GM19395 (cell line): ENCODE data around the gene MYO1A.
"Not testable (repeated sequence)": the region's sequence is repeated elsewhere in the genome, so short reads cannot be mapped to it uniquely, and the experiment has no call there.

Experiments used
- ATAC-seq: cut with Tn5 transposase; IDR thresholded peaks from one replicate; pipeline ENCODE4 v1.9.1; 2021; ENCODE audit warnings: mild to moderate bottlenecking, moderate library complexity; ENCODE audit not compliant: unreplicated experiment

The MYO1A gene

DNA sequence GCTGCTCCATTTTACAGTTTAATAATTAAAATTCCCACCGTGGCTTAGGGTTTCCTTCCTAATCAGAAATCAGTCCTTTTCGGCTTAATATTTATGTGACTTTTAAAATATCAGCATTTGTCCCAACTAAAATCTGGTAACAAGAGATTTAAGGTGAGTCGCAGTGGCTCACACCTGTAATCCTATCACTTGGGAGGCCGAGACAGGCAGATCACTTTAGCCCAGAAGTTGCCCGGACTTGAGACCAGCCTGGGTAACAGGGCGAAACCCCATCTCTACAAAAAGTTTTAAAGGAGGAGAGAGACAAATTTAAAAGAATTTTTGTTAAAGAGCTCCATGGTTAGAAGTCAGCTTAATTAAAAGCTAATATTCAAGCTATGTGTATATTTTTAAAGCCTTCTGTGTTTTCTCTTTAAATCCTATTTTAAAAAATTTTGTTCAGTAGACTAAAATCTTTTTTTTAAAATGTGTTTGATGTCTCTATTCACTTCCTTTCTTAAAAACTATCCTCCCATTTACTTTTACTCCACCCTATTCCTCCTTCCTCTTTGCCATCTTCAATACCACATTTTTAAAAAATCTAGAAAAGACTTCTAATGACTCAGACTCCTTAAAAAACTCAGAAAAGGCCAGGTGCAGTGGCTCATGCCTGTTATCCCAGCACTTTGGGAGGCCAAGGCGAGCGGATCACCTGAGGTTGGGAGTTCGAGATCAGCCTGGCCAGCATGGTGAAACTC, 29.8 kb downstream of the MYO1A start:
- no peak for ATAC-seq

DNA sequence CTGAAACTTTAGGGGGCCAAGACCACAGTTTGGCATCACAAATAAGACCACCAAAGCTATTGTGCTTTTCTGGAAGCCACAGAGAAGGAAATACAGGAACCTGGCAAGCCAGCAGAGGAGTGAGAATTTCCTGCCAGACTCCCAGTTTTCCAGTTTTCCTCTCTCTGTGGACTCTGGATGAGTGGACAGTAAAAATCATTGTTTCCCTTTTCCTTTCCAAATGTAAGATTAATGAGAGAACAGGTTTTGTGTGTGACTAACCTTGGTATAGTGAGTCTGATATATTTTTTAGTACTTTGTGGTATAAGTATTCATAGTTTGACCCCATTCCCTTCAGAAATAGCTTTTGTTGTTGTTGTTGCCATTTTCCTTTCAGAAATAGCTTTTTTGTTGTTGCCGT, 31.0 kb downstream of the MYO1A start:
- ATAC-seq = no peak

DNA sequence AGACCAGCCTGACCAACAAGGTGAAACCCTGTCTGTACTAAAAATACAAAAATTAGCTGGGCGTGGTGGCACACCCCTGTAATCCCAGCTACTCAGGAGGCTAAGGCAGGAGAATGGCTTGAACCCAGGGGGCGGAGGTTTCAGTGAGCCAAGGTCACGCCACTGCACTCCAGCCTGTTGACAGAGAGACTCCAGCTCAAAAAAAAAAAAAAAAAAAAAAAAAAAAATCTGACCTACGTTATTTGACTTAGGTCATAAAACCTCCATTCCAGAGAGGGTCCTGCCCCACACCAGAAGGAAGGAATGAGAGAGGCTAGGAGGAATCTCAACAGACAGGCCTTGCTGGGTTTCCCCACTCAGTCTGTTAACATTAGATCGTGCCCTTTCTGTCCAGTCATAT, 31.6 kb downstream of the MYO1A start:
- ATAC-seq = not testable (repeated sequence)

DNA sequence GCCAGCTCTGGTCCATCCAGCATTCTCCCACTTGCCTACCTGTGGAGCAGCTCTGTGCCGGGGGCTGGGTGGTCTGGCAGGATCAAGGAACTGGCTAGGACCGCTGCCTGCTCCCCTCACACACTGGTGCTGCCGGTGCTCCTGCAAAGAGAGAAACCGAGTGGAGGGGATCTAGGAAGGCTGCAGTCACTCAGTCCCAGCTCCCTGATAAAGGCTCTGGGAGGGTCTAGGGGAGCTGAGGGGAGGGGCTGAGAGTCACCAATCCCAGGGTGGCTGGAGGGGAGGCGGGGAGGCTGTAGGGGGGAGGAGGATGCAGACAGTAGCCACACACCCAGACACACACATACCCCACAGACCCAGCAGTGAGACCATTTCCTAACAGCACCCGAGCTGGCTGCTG, 33.6 kb downstream of the MYO1A start, which contains the start of gene TAC3:
Gene TAC3, minus strand, starts transcription at position 182 of the 400 bp plus-strand sequence. CDS start 732 bp downstream, outside the sequence.
- ATAC-seq = no peak

DNA sequence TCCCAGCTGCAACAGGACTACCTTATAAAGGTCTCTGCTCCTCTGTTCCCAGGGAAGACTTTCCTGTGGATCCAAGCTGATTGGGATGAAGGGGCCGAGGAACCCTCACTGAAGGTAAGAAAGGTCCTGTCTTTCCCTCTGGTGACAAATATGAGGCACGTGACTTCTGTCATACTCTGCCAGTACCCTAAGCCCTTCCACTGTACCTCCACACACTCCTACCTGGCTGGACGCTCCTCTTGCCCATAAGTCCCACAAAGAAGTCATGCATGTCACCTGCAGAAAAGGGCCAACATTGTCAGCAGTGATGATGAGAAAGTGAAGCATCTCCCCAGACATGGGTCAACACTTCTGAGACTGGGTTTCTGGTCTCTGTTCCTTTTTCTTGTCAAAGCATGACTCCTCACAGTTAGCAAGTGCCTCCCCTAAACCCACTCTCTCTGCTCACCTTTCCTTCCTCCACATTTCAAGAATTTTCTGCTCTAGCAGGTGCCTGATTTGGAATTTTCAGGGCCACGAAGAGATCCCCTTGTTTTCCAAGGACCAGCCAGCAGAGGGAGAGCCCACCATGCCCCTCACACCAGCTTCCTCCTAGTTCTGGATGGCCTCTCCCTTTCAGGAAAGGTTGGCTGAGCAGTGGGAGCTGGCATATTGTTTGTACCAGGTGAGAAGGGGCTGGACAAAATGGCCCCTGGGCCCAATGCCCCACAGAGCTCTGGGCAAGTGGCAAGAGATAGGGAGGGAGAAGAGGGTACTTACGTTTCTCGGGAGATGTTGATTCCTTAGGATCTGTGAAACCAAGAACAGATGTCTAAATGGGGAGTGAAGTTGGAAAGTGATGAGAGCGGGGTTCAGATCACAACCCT, 37.1 kb downstream of the MYO1A start:
- peak; percentile 74 for ATAC-seq

DNA sequence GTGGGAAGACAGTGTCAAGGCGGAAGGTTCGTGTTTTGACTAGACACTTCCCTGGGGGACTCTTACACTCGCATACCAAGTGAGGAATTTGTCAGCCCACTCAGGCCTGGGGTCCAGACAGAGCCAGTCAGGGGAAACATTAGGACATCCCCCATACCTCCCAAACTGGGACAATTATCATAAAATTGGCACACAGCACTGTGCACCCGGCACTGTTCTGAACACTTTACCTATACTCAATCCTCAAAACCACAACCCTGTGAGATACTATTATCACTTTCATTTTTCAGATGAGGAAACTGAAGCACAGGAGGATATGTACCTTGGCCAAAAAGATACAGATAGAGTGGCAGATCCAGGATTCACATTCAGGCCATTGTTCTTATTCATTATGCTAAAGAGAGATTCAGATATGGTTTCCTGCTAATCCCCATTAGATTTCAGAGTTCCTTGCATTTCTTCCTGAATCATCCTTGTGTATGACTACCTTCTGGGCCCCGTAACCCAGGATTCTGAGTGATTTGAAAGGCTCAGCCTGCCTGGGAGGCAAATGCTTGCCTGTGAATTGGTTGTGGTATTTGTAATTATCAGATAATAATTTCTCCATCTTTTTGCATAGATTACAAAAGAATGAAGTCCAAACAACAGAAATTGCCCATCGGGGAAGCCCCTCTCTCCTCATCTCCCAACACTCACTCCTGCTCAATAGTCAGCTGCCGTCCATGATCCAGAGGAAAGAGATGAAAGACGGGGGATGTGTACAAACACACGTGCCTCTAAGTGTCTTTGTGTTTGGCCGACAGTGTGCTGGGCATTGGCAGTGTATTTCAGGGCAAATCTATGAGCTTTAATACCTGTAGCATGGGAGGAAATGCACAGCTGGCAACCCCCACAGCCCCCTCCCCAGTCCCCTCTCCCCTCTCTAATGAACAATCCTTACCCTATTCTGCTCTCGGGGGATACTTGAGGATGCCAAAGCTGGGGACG, 38.2 kb downstream of the MYO1A start:
- peak; percentile 75 for ATAC-seq

DNA sequence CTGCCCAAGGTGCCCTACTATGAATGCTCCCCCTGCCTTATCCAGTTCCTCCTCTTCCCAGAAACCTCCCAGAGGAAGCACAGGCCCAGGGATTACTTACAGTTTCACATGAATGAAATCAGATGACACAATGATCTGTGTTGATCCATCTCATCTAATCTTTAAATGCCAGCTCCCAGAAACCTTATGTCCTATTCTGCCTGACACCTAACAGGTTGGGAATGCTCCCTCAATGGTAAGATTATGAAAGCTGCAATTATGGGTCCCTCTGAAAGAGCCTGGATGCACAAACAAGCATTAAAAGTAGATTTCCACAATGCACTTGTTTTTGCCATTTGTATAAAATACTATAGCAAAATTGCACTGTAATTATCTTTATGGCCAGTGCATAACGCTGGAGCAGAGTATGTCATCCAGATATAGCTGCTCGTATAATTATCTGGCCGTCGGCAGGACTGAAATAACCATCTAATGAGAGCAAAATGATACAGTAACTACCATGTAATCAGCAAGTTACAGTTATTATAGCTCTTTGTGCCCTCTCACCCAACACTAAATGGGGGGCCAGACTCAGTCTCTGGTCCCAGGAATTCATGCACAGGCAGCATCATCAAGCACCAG, 39.2 kb downstream of the MYO1A start:
- ATAC-seq = no peak

DNA sequence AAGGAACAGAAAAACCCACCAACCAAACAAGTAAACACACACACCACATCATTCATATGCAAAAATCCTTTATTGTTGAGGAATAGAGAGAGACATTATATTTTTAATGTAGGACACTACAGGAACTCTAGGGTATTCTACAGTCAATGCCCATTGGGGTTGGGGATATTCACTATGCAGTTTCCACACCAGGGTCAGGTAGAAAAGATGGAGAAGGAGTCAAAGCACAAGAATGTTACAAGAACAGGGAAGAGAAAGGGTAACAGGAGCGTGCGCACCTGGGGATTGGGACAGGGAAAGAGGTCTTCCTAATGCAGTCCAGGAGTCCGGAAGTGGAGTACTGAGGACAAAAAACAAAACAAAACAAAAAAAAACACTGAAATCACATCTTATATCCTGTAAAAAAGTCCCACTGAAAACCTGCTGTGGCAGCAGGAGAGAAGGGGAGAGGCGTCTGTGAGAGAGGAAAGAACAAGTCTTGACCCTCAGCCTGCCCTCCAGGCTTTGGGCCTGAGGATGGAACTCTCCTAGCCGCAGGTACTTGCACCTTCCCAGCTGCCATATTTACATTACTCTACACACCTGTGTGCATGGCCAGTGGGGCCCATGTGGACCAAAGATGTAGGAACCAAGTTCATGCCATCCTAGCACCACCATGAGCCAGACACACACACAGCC, 39.8 kb downstream of the MYO1A start:
- ATAC-seq = no peak

DNA sequence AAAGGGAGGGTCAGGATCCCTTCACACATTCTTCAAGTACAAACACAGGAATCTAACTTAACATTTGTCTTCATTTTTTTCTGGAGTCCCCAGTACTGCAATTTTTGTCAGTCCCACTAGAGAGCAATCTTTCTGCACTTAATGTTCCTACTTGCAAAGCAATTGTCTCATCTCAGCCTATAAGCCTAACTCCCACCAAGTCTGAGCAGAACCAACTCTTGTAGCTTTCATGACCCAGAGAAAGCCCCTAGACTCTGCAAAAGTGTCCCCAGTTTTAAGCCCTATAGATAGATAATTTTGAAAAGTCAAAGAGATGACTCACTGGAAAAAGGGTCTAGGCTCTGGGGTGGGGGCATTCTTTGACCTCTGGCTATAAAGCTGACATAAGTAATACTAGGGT, 41.8 kb downstream of the MYO1A start:
- ATAC-seq = no peak

DNA sequence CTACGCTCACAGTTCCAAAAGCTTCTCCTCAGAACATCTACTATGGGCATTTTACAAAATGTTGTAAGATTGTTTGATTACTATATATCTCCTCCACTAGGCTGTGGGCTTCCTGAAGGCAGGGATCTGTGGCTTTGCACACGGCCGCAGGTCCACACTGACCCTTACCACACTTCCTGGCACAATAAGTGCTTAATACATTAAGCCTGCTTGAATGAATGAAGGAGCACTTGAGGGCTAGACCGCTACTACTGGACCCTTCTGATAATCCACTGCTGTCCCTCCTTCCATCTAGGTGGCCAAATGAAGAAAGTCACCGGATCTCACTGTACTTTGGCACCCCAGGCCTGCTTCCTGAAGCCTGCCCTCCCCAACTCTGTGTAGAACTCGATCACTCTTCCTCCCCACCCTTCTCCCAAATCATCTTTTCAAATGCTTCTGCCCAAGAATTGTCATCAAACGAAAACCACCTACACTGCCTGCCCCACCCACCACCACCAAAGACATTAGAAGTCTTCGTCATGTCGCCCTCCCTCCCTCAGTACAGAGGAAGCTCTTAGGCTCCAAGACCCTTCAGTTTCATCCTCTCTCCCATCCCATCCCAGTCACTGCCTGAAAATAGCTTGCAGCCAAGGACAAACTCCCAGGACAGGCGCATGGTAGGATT, 43.0 kb downstream of the MYO1A start:
- ATAC-seq = no peak

DNA sequence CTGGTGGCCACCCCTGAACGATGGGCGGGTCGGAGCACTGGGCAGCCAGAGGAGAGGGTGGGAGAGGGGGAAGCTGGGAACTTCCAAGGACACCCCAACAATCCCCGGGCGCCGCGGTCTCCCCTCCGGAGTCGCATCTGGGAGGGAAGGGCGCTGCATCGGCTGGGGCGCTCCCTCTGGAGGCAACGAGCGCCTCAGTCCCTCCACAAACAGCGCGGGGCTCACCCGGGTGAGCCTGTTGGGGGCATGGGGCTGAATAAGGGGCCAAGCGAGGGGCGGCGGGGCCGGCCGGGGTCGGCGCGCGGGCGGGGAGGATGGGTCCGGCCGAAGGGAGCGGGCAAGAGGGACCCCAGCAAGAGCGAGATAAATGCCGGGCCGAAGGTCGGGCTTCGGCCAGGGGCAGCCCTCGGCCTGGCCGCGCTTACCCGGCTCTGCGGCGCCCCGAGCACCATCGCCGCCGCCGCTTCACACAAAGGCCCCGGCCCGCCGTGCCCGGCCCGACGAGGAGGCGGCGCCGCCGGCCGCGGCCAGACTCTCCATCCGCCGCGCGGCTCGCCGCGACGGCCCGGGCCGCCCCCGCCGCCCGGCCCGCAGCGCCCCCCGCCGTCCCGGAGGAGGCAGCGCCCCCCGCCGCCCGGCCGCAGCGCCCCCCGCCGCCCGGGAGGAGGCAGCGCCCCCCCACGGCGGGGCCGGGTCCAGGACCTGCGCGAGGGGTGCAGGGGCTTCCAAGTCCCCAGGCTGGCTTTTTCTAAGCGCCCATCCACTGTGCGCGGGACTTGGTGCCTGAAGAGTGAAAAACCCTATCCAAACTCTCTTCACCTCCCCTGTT, 43.7 kb downstream of the MYO1A start, which contains the start of gene ZBTB39:
Gene ZBTB39, minus strand, starts transcription at position 567 of the 829 bp plus-strand sequence. CDS start 1,629 bp downstream, outside the sequence.
- ATAC-seq = peak; percentile 48

DNA sequence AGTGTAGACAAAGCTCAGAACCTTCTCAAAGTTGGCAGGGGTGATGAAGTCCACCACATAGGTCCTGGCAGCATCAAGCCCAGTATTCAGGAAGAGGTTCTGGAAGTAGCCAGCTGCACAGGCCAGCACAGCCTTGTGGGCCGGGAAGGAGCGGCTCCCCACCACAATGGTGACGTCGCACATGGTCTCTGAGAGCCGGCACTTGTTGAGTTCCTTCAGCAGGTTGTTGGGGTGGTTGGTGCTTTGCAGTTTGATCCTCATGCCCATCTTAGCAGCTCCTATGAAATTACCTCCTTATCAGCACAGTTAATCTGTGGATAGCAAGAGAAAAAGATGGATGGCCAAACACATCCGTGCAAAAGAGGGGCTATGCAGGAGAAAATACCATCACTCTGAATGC, 45.3 kb downstream of the MYO1A start:
- ATAC-seq = no peak

DNA sequence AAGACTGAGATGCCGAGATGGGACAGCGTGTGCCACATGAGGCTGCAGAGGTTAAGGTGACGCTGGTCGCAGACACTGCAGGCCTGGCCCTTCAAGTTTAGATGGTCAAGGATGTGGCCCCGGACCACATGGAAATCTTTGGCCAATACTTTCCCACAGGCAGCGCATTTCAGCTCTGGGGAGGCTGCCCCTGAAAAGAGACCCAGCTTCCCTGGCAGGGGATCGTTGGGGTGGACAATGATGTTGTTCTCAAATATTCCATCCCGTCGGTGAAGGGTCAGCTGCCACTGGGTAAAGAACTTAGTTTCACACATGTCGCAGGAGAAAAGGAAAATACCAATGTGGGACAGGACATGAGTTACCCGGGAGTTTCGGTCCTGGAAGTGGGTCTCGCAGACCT, 46.5 kb downstream of the MYO1A start:
- no peak for ATAC-seq

DNA sequence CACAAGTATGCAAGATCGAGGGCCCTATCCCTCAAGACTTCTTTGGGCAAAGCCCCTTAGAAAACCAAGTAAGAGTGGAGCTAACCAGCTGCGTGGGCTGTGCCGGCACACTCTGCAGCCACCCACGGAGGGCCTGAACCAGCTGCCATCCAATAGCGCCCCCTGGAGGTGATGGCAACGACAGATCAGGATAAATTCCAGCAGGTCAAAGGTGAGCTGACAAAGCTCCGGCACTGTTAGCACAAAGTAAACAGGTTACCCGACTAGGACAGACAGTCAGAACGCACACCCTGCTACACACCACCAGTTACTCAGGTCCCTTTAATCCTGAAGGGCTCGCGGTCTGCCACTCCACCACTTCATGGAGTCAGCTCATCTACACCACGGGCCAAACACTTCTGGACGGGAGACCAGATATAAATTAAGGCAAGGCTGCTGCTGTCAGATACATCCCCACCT, 48.5 kb downstream of the MYO1A start:
- no peak for ATAC-seq

DNA sequence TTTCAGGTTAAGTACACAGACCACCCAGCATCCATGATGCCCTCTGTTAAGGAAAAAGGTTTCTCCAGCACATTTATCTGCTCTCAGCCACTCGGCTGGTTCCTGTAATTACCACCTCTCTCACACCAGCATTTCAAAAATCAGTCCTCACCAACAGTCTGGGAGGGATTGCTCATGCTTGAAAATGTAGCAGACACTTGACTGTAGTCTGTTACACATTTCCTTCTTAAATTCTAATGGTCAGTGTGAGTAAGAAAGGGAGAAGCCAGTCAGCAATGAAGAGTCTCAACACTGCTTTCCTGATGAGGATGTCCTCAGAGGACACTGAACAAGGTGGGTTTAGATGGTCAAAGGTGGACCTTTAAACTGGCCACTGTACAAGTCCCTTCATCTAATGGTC, 49.5 kb downstream of the MYO1A start:
- no peak for ATAC-seq

DNA sequence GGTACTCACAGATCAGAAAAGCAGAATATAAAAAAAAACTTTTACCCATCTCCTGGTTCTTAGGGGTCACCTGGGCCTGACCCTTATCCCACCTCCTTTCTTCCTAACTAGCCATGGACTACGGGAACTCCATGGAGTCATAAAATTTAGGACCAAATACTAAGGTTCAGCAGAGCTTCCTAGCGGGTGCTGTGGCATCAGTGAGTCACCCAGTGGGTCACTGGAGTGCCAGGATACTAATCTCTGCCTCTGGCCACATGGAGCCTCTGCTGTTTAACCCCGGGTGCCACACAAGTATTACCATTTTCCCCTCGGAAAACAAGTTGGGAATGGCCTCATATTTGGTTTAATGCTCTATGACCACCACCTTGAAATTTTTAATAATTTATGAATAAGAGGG, 50.5 kb downstream of the MYO1A start:
- ATAC-seq = no peak

DNA sequence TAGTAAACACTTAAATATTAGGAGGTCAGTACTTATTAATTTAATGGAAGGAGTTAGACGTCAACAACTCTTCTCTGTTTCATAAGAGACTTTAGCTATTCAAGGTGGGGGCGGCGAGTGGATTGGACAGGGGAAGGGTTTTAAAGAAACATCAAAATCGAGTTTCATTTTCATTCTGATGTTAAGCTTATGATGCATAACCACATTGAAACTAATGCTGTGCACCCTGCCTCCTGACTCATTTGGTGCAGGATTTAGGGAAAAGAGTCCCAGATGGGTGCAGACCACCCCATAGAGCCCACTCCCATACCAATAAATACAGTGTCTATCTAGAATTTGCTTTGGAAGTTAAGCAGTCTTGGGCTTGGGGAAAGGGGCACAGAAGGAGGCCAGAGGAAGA, 50.9 kb downstream of the MYO1A start:
- ATAC-seq = peak; percentile 92

DNA sequence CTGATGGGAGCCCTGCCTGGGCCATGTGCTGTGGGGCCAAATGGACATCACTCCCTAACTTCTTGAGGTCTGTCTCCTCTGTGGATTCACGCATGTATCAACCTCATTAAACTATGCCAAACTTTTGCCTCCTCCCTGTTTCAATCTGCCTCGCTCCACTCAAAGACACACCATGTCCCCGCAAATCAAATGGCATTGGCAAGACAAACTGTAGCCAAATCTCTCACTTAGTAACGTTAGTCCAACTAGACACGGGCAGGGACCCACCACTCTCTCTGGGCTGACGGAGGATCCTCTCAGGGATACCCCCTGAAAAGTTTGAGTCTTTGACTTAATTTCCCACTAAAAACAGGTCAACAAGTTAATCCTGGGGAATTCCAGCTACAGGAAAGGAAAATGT, 51.6 kb downstream of the MYO1A start:
- no peak for ATAC-seq
